Esophagus squamous epithelium (tissue), 5 donors: ENCODE measurements around the gene AMPD1. TPM values are rescaled to one million over a fixed set of nuclear protein-coding genes. Genes with fewer than 3 reads are reported as not detected.

ENCODE experiments used
- DNase-seq: peaks from one replicate; lab custom pipeline; 2025; lab: John Stamatoyannopoulos, UW
- H3K27ac ChIP-seq, 4 donors: fragments of 200-600 bp; sonication (generic); one replicate each; pipeline ENCODE4 v1.5.1; 2016 to 2019; ENCODE audit warnings: mild to moderate bottlenecking in 1 of 4
- H3K27me3 ChIP-seq, 4 donors: fragments of 200-600 bp; sonication (generic); 1 replicate in 3 of 4; 2 replicates in 1 of 4; pipeline versions ENCODE4 v1.5.1 to v1.6.0; 2017 to 2021; ENCODE audit warnings: antibody characterized with exemption in 1 of 4
- H3K36me3 ChIP-seq, 3 donors: fragments of 200-600 bp; sonication (generic); one replicate each; pipeline ENCODE4 v1.5.1; 2016 to 2019
- H3K4me1 ChIP-seq, 3 donors: fragments of 200-600 bp; sonication (generic); one replicate each; pipeline ENCODE4 v1.5.1; 2017 to 2019
- H3K4me3 ChIP-seq, 4 donors: fragments of 200-600 bp; sonication (generic); 1 replicate in 3 of 4; 2 replicates in 1 of 4; pipeline ENCODE4 v1.5.1; 2016 to 2019; ENCODE audit warnings: mild to moderate bottlenecking in 2 of 4, moderate library complexity in 1 of 4
- H3K9me3 ChIP-seq, 3 donors: fragments of 200-600 bp; sonication (generic); one replicate each; pipeline ENCODE4 v1.5.1; 2016 to 2019
- CTCF ChIP-seq, 6 experiments: fragments of 450-650 bp in 4 of 6; fragments of 200-600 bp in 2 of 6; sonication (generic) in 2 of 6; IDR thresholded peaks; one replicate each; pipeline ENCODE4 v1.5.1; 2016 to 2019; ENCODE audit warnings: antibody characterized with exemption in 6 of 6, mild to moderate bottlenecking in 4 of 6, moderate library complexity in 4 of 6
- POLR2A ChIP-seq, 4 donors: fragments of 450-650 bp; IDR thresholded peaks; one replicate each; pipeline ENCODE4 v1.6.1; 2017; ENCODE audit warnings: antibody characterized with exemption in 4 of 4, mild to moderate bottlenecking in 4 of 4, moderate library complexity in 3 of 4
- WGBS, 2 donors: methylation state at CpG; one replicate each; pipeline ENCODE4 v1.1.5; 2018; 5-methylcytosine and 5-hydroxymethylcytosine counted together
- intact Hi-C: fragments of 100-400 bp; cut with DNase I; formaldehyde crosslinking; loops from one replicate; pipeline ENCODE4 v1.15.0; 2022
- total RNA-seq, 4 donors: library from RNA; depleted of rRNA; stranded (reverse); fragments of >200 nt; gene quantifications; one replicate each; pipeline ENCODE4 v1.1.0, GENCODE V29; 2016
- donor health status: DM: yes; HTN: yes; CAD: no.

Gene AMPD1
- total RNA-seq, 4 donors from 2014 or later: 0.32 to 0.57 TPM; not detected in 2

- no peak overlapping the region for H3K27ac ChIP-seq
- peaks cover 0 to 31% (median 2%) of the 10 kb centered on the region in 3 donors for H3K36me3 ChIP-seq
- intact Hi-C loops: no loop called here
- no peak for DNase-seq
- TF ChIP-seq CTCF (IDR thresholded peaks at IDR 0.05) (no peak), POLR2A (IDR thresholded peaks at IDR 0.05) (no peak)
- H3K4me3 ChIP-seq: no peak overlapping the region
- no peaks in the 10 kb centered on the region for H3K27me3 ChIP-seq
- no peaks in the 10 kb centered on the region for H3K4me1 ChIP-seq
- no peaks in the 10 kb centered on the region for H3K9me3 ChIP-seq
- WGBS, 2 donors: 77 to 86% methylated on average over 5 of the region's 5 CpGs
Observed at GRCh38 chr1:114702737-114703136, 7.4 kb upstream of the AMPD1 start.

- intact Hi-C loops: no loop called here
- no peaks in the 10 kb centered on the region for H3K4me1 ChIP-seq
- no peak for DNase-seq
- peaks cover 0 to 23% (median 0%) of the 10 kb centered on the region in 3 donors for H3K36me3 ChIP-seq
- no peaks in the 10 kb centered on the region for H3K9me3 ChIP-seq
- H3K4me3 ChIP-seq: no peak overlapping the region
- no peaks in the 10 kb centered on the region for H3K27me3 ChIP-seq
- TF ChIP-seq POLR2A (IDR thresholded peaks at IDR 0.05): no peak
- TF ChIP-seq CTCF (IDR thresholded peaks at IDR 0.05): no peak
- WGBS, 2 donors: 68 to 70% methylated on average over 2 of the region's 2 CpGs
- no peak overlapping the region for H3K27ac ChIP-seq
Observed at GRCh38 chr1:114701931-114702330, 6.6 kb upstream of the AMPD1 start.

- intact Hi-C loops: no loop called here
- Histone ChIP-seq H3K27ac (no peak overlapping the region), H3K9me3 (no peaks in the 10 kb centered on the region), H3K27me3 (no peaks in the 10 kb centered on the region), H3K4me1 (no peaks in the 10 kb centered on the region), H3K36me3 (peaks cover 0 to 4% (median 0%) of the 10 kb centered on the region in 3 donors), H3K4me3 (no peak overlapping the region)
- TF ChIP-seq CTCF (IDR thresholded peaks at IDR 0.05) (no peak), POLR2A (IDR thresholded peaks at IDR 0.05) (no peak)
- no peak for DNase-seq
- WGBS, 2 donors: 40 to 45% methylated on average over 4 of the region's 4 CpGs
Observed at GRCh38 chr1:114700036-114700600, 4.8 kb upstream of the AMPD1 start.

GRCh38 chr1:114696810-114697209 lies 1.5 kb upstream of the AMPD1 start:
- Histone ChIP-seq H3K27ac (no peak overlapping the region), H3K9me3 (no peaks in the 10 kb centered on the region), H3K27me3 (no peaks in the 10 kb centered on the region), H3K4me3 (no peak overlapping the region), H3K36me3 (no peaks in the 10 kb centered on the region), H3K4me1 (no peaks in the 10 kb centered on the region)
- DNase-seq: no peak
- TF ChIP-seq CTCF (IDR thresholded peaks at IDR 0.05) (no peak), POLR2A (IDR thresholded peaks at IDR 0.05) (no peak)
- intact Hi-C loops: no loop called here

- Histone ChIP-seq H3K36me3 (no peaks in the 10 kb centered on the region), H3K9me3 (no peaks in the 10 kb centered on the region), H3K4me1 (no peaks in the 10 kb centered on the region), H3K4me3 (no peak overlapping the region), H3K27me3 (no peaks in the 10 kb centered on the region), H3K27ac (no peak overlapping the region)
- no peak for DNase-seq
- TF ChIP-seq CTCF (IDR thresholded peaks at IDR 0.05) (no peak), POLR2A (IDR thresholded peaks at IDR 0.05) (no peak)
- WGBS, 2 donors: 79 to 80% methylated on average over 9 of the region's 9 CpGs
- intact Hi-C loops: no loop called here
Observed at GRCh38 chr1:114694540-114695310, 621 bp downstream of the AMPD1 start.
